Mesothelial cell of epicardium (in vitro differentiated cells): ENCODE measurements around the gene PDE6B. TPM values are rescaled to one million over a fixed set of nuclear protein-coding genes. Genes with fewer than 3 reads are reported as not detected.
A peak's percentile ranks its signal among the peaks of the same experiment; 100 is the strongest.

ENCODE experiments used
- DNase-seq, 2 experiments: peaks; one replicate each; pipeline ENCODE4 v3.0.0; 2021; ENCODE audit warnings: low spot score in 2 of 2; ENCODE audit not compliant: unreplicated experiment in 2 of 2
- H3K27ac Mint-ChIP-seq: 2 replicates; pipeline ENCODE4 v1.8.0; 2021; ENCODE audit warnings: mixed read lengths
- H3K27me3 Mint-ChIP-seq: 2 replicates; pipeline ENCODE4 v1.8.0; 2021; ENCODE audit warnings: low read depth, mixed read lengths
- H3K36me3 Mint-ChIP-seq: 2 replicates; pipeline ENCODE4 v1.8.0; 2021; ENCODE audit warnings: mixed read lengths
- H3K4me1 Mint-ChIP-seq: 2 replicates; pipeline ENCODE4 v1.8.0; 2021; ENCODE audit warnings: mixed read lengths
- H3K4me3 Mint-ChIP-seq: 2 replicates; pipeline ENCODE4 v1.8.0; 2021; ENCODE audit warnings: mild to moderate bottlenecking, moderate library complexity, mixed read lengths
- H3K9me3 Mint-ChIP-seq: 2 replicates; pipeline ENCODE4 v1.8.0; 2021; ENCODE audit warnings: mixed read lengths
- total RNA-seq: library from RNA; stranded (reverse); gene quantifications from 3 replicates; pipeline ENCODE4 v1.2.1, GENCODE V29; 2021
- TF ChIP-seq, protein P1 (sequence below): fragments of 200-600 bp; sonication (generic); IDR thresholded peaks from one replicate; pipeline ENCODE4 v1.5.0; 2021; ENCODE audit warnings: antibody characterized with exemption; ENCODE audit not compliant: unreplicated experiment

PDE6B gene
- 9.0 to 12.0 TPM (median 11.6 TPM) in 3 replicates for total RNA-seq

DNA sequence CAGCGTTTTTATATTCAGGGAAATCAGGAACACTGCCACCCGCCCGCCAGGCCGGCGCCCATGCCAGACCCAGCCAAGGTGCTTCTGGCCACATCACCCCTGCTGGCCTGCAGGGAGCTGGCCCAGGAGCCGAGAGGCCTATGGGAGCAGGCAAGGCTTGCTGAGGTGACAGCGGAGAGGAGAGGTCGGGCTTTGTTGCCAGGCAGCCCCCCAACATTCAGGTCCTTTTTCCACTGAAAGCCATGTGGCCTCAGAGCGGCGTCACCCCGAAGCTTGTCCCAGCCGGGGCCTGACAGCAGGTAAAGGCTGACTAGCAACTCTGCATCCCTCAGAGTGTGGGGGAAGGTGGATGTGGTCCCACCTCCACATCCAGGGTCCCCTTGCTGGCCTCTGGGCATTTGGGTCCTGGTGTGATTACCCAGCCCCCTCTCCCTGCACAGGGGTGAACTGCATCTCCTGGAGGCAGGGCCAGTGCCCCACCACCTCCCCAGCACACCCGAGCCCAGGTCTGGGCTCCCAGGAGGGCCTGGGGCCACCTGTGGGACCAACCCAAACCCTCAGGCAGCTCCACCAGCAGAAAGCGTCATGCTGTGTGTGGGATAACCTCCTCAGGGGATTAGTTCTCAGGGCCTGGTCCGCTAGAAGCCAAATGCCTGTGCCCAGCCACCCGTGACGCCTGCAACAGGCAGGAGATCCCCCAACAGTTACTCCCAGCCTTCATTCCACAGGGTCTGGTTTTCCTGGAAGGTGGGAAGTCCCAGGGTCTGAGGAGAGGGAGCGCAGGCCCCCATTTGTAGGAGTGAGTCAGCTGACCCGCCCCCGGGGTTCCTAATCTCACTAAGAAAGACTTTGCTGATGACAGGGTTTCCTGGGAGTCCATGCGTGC is at the start of gene PDE6B:
Gene PDE6B, plus strand, starts transcription at position 869 of the 886 bp plus-strand sequence. CDS start 54 bp downstream, outside the sequence.
- Mint-ChIP-seq H3K36me3 (no peaks in the 10 kb centered on the region), H3K27me3 (peaks cover 13% of the 10 kb centered on the region), H3K4me1 (no peaks in the 10 kb centered on the region), H3K27ac (no peak within 1 kb of the TSS), H3K4me3 (no peak within 1 kb of the TSS), H3K9me3 (no peaks in the 10 kb centered on the region)
- DNase-seq: no peak
- TF ChIP-seq, protein P1, sequence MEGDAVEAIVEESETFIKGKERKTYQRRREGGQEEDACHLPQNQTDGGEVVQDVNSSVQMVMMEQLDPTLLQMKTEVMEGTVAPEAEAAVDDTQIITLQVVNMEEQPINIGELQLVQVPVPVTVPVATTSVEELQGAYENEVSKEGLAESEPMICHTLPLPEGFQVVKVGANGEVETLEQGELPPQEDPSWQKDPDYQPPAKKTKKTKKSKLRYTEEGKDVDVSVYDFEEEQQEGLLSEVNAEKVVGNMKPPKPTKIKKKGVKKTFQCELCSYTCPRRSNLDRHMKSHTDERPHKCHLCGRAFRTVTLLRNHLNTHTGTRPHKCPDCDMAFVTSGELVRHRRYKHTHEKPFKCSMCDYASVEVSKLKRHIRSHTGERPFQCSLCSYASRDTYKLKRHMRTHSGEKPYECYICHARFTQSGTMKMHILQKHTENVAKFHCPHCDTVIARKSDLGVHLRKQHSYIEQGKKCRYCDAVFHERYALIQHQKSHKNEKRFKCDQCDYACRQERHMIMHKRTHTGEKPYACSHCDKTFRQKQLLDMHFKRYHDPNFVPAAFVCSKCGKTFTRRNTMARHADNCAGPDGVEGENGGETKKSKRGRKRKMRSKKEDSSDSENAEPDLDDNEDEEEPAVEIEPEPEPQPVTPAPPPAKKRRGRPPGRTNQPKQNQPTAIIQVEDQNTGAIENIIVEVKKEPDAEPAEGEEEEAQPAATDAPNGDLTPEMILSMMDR: no peak

DNA sequence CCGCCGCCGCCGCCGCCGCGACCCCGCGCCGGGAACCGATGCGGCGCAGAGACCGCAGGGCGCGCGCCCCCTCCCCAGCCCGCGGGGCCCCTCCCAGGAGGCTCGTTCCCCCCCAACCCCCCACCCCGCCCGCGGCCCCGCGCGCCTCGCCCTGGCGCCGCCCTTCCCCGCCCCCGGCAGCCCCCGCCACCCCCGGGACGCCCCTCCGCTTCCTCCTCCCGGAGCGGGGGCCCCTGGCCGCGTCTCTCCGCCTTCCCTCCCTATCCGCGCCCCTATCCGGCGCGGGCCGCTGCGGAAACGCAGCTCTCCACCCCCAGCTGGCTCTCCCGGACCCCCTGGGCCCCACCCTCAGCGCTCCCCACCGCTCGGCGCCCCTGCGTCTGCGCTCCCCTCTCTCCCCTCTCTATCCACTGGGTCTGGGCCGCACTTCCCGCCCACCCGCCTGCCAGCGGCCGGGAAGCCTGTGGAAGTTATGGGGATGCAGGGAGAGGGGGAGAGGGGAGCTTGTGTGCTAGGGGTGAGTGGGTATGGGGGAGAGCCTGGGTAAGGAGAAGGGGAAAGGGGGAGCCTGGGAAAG is 49.0 kb upstream of the PDE6B start, which contains the start of gene TMEM271:
Gene TMEM271, minus strand, starts transcription at position 51 of the 577 bp plus-strand sequence. CDS start 233 bp downstream, outside the sequence.
- TF ChIP-seq, protein P1: no peak
- Mint-ChIP-seq H3K27ac (no peak within 1 kb of the TSS), H3K9me3 (no peaks in the 10 kb centered on the region), H3K4me1 (peaks cover 10% of the 10 kb centered on the region), H3K36me3 (no peaks in the 10 kb centered on the region), H3K4me3 (peak within 1 kb of the TSS; percentile 59), H3K27me3 (peaks cover 82% of the 10 kb centered on the region)
- DNase-seq: no peak

DNA sequence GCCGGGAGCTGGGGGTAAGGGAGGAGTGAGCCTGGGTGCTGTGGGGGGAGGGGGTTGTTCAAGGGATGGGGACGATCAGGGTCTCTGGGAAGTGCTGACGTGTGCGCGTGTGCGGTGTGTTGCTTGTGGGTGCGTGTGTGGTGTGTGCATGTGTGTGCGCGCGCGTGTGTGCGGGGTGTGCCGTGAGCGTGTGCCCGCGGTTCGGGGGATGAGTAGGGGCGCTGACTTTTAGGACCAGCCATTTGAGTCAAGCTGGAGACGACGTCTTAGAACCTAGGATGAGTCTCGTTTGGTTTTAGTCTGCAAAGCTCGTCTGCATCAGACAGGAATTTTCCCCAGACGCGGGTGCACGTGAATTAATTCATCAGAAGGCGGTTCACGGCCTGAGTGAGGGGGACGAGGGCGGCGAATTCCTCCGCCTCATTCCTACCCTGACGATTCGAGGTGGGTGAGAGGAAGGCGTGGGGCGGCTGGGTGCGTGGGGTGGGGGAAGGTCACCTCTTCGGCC is 48.3 kb upstream of the PDE6B start:
- Mint-ChIP-seq H3K27ac (no peak overlapping the region), H3K4me1 (peaks cover 10% of the 10 kb centered on the region), H3K9me3 (no peaks in the 10 kb centered on the region), H3K36me3 (no peaks in the 10 kb centered on the region), H3K4me3 (peak overlapping the region; percentile 59), H3K27me3 (peaks cover 82% of the 10 kb centered on the region)
- TF ChIP-seq, protein P1: no peak
- no peak for DNase-seq

DNA sequence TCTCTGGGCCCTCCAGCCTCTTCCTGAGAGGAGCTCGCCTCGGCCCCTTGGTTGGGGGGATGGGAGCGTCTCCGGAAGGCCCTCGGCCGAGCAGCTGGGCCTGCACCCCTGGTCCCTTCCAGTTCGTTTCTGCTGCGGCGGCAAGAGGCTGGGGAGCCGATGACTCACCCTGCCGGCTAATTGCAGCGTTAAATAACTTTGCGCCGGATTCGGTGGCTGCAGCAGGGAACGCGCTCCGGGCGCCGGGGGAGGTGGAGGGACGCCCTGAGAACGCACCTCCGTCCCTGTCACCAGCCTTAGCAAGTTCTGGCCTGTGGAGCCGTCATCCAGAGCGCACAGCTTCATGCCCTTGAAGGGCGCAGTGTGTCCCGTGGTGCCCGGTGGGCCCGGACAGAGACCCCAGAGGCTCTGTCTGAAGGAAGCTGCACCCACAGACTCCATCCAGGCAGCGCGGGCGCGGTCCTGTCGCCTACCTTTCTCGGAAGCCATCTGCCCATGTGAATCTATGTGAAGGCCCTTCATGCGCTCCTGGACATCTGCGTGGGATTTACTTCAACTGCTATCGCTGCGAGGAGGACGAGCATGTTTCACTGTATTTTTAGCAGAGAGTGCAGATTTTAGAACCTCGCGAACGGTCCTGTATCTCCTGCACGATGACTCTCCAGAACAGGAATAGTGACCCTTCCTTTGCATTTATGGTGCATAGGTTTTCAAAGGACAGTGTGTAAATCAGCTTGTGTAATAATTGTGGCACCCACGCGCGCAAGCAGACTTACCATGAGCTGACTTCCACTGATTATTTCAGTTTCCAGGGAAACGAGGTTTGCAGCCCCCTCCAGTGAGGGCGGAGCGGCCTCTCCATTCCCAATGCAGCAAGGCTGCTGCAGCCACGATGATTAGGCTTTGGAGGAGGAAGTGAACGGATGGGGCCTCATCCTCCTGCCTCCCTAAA is 47.6 kb upstream of the PDE6B start:
- Mint-ChIP-seq H3K27ac (no peak overlapping the region), H3K27me3 (peaks cover 78% of the 10 kb centered on the region)
- TF ChIP-seq, protein P1: no peak

More for the DNA sequence above, 47.6 kb upstream of the PDE6B start:
- Mint-ChIP-seq H3K4me3 (peak overlapping the region; percentile 33), H3K4me1 (peaks cover 10% of the 10 kb centered on the region), H3K9me3 (no peaks in the 10 kb centered on the region), H3K36me3 (no peaks in the 10 kb centered on the region)
- DNase-seq: no peak
